Measurements from ENCODE around the gene DESI1.

GRCh38 chr22:41595703-41596102, 25.1 kb downstream of the DESI1 start:
- TF ChIP-seq GATA3 (IDR thresholded peaks at IDR 0.05; ENCODE audit: low read depth, low read length) (no peak), GATA2 (IDR thresholded peaks at IDR 0.05; ENCODE audit: low read depth, low read length) (no peak)

Data from SH-SY5Y (cell line).